MM.1S (cell line): ENCODE data around the gene SLC2A11.

ENCODE experiments used
- EZH2 ChIP-seq: fragments of 300-600 bp; sonication (generic); optimal IDR thresholded peaks from 2 replicates; pipeline ENCODE3; 2017; ENCODE audit warnings: low read depth, mild to moderate bottlenecking, antibody characterized with exemption, low read length, mixed read lengths
- EZH2phosphoT487 ChIP-seq: fragments of 300-600 bp; sonication (generic); IDR thresholded peaks from 2 replicates; pipeline ENCODE4 v1.6.1; 2018; ENCODE audit warnings: antibody characterized with exemption, low read length
- TF ChIP-seq, protein P1 (sequence below): fragments of 300-600 bp; sonication (generic); IDR thresholded peaks from 2 replicates; pipeline ENCODE4 v1.5.1; 2016; ENCODE audit warnings: antibody characterized with exemption, low read length, mixed read lengths

DNA sequence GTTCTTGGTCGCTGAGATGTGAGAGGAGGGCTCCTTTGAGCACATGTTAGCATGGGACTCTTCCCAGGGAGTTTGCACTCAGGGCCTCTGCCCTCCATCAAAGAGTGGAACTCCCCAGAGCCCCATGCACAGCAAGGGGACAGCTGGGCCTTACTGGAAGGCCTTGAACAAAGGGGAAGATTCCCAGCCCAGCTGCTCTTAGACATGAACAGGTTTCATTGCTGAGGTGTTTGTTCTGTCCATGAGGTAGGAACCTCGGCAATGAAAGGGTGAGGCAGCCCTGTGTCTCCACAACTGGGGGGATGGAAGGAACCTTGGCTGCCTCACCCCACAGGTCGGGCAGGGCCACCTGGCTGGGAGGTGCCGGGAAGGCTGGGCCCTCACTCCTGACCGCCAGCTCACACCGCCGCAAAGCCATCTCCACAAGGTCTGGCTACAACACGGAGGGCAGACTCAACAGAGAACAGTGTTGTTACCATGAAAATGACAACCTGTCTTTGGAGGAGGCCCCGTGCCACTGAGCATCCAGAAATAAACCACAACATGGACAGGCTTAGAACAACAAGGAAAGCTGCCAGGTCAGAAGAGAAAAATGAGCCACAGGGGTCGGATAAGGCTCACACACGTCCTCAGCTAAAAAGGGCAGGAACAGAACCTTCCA lies 22.1 kb upstream of the SLC2A11 start:
- TF ChIP-seq, protein P1, sequence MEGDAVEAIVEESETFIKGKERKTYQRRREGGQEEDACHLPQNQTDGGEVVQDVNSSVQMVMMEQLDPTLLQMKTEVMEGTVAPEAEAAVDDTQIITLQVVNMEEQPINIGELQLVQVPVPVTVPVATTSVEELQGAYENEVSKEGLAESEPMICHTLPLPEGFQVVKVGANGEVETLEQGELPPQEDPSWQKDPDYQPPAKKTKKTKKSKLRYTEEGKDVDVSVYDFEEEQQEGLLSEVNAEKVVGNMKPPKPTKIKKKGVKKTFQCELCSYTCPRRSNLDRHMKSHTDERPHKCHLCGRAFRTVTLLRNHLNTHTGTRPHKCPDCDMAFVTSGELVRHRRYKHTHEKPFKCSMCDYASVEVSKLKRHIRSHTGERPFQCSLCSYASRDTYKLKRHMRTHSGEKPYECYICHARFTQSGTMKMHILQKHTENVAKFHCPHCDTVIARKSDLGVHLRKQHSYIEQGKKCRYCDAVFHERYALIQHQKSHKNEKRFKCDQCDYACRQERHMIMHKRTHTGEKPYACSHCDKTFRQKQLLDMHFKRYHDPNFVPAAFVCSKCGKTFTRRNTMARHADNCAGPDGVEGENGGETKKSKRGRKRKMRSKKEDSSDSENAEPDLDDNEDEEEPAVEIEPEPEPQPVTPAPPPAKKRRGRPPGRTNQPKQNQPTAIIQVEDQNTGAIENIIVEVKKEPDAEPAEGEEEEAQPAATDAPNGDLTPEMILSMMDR, result no peak
- TF ChIP-seq EZH2 (no peak), EZH2phosphoT487 (no peak)
